ENCODE measurements around the gene ZNF281.

ZNF281 gene

GRCh38 chr1:200367841-200368534 lies 41.8 kb downstream of the ZNF281 start:
- TF ChIP-seq CTCF (IDR thresholded peaks at IDR 0.05; ENCODE audit: insufficient read depth, low read depth, low read length, missing control alignments): no peak
- no peak for DNase-seq (ENCODE audit: low read depth)

GRCh38 chr1:200366577-200367253 lies 43.1 kb downstream of the ZNF281 start:
- H3K4me3 ChIP-seq (ENCODE audit: low read depth, low read length): no peak overlapping the region
- TF ChIP-seq CTCF (IDR thresholded peaks at IDR 0.05; ENCODE audit: insufficient read depth, low read depth, low read length, missing control alignments): no peak
- no peak for DNase-seq (ENCODE audit: low read depth)

More at GRCh38 chr1:200367841-200368534, 41.8 kb downstream of the ZNF281 start:
- no peak overlapping the region for H3K4me3 ChIP-seq (ENCODE audit: low read depth, low read length)

GRCh38 chr1:200365897-200366426 lies 43.9 kb downstream of the ZNF281 start:
- peak; percentile 14 for TF ChIP-seq CTCF (IDR thresholded peaks at IDR 0.05; ENCODE audit: insufficient read depth, low read depth, low read length, missing control alignments)
- DNase-seq (ENCODE audit: low read depth): no peak
- H3K4me3 ChIP-seq (ENCODE audit: low read depth, low read length): no peak overlapping the region

- no peak for DNase-seq (ENCODE audit: low read depth)
Observed at GRCh38 chr1:200364831-200365230, 45.0 kb downstream of the ZNF281 start.

GRCh38 chr1:200364091-200364759 lies 45.6 kb downstream of the ZNF281 start:
- DNase-seq (ENCODE audit: low read depth): no peak
- H3K4me3 ChIP-seq (ENCODE audit: low read depth, low read length): no peak overlapping the region
- no peak for TF ChIP-seq CTCF (IDR thresholded peaks at IDR 0.05; ENCODE audit: insufficient read depth, low read depth, low read length, missing control alignments)

More at GRCh38 chr1:200364831-200365230, 45.0 kb downstream of the ZNF281 start:
- TF ChIP-seq CTCF (IDR thresholded peaks at IDR 0.05; ENCODE audit: insufficient read depth, low read depth, low read length, missing control alignments): no peak
- H3K4me3 ChIP-seq (ENCODE audit: low read depth, low read length): no peak overlapping the region

- H3K4me3 ChIP-seq (ENCODE audit: low read depth, low read length): no peak overlapping the region
Observed at GRCh38 chr1:200363264-200363933, 46.4 kb downstream of the ZNF281 start.

More at GRCh38 chr1:200363264-200363933, 46.4 kb downstream of the ZNF281 start:
- no peak for DNase-seq (ENCODE audit: low read depth)
- TF ChIP-seq CTCF (IDR thresholded peaks at IDR 0.05; ENCODE audit: insufficient read depth, low read depth, low read length, missing control alignments): no peak

Measured in GM12865 (cell line).